Ishikawa (cell line): ENCODE measurements around the gene LRRTM4.

Experiments used
- CEBPB ChIP-seq: IDR thresholded peaks from 2 replicates; pipeline ENCODE4 v1.6.1; 2012
- CREB1 ChIP-seq: IDR thresholded peaks from 2 replicates; pipeline ENCODE4 v1.6.1; 2012; ENCODE audit warnings: low read depth
- EGR1 ChIP-seq: IDR thresholded peaks from 2 replicates; pipeline ENCODE4 v1.6.1; 2012
- EP300 ChIP-seq: IDR thresholded peaks from 2 replicates; pipeline ENCODE4 v1.6.1; 2012; ENCODE audit warnings: borderline replicate concordance
- FOXM1 ChIP-seq: IDR thresholded peaks from 2 replicates; pipeline ENCODE4 v1.6.1; 2012; ENCODE audit warnings: low read depth, borderline replicate concordance
- NFIC ChIP-seq: IDR thresholded peaks from 2 replicates; pipeline ENCODE4 v1.6.1; 2012
- RAD21 ChIP-seq: IDR thresholded peaks from 2 replicates; pipeline ENCODE4 v1.6.1; 2012; ENCODE audit warnings: low read depth
- TAF1 ChIP-seq: IDR thresholded peaks from 2 replicates; pipeline ENCODE4 v1.6.1; 2012; ENCODE audit warnings: low read depth, mild to moderate bottlenecking
- YY1 ChIP-seq: IDR thresholded peaks from 2 replicates; pipeline ENCODE4 v1.6.1; 2012; ENCODE audit warnings: low read depth
- TF ChIP-seq, protein P1 (sequence below): IDR thresholded peaks from 2 replicates; pipeline ENCODE4 v1.6.1; 2012
- TF ChIP-seq, protein P2 (sequence below): IDR thresholded peaks from 2 replicates; pipeline ENCODE4 v1.6.1; 2012; ENCODE audit warnings: low read depth, mild to moderate bottlenecking
- TF ChIP-seq, protein P3 (sequence below): IDR thresholded peaks from 2 replicates; pipeline ENCODE4 v1.6.1; 2012

DNA sequence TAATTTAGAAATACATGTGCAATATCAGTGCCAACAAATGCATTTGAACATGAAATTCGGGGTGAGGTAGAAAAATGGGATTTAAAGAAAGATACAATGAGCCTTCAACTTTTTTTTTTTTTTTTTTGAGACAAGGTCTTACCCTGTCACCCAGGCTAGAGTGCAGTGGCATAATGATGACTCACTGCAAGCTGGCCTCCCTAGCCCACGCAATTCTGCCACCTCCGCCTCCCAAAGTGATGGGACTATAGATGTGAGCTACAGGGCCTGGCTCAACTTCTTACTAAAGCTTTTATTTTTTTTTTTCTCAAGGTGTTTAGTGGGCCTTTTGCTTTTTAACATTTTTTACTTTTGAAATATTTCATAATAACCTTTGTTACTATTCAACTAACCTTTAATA, 365.6 kb downstream of the LRRTM4 start:
- no peak for TF ChIP-seq EP300
- TF ChIP-seq, protein P1, sequence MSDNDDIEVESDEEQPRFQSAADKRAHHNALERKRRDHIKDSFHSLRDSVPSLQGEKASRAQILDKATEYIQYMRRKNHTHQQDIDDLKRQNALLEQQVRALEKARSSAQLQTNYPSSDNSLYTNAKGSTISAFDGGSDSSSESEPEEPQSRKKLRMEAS: no peak
- TF ChIP-seq TAF1: no peak
- TF ChIP-seq FOXM1: no peak
- TF ChIP-seq EGR1: no peak
- TF ChIP-seq YY1: no peak
- TF ChIP-seq RAD21: no peak
- TF ChIP-seq CEBPB: no peak
- TF ChIP-seq, protein P2, sequence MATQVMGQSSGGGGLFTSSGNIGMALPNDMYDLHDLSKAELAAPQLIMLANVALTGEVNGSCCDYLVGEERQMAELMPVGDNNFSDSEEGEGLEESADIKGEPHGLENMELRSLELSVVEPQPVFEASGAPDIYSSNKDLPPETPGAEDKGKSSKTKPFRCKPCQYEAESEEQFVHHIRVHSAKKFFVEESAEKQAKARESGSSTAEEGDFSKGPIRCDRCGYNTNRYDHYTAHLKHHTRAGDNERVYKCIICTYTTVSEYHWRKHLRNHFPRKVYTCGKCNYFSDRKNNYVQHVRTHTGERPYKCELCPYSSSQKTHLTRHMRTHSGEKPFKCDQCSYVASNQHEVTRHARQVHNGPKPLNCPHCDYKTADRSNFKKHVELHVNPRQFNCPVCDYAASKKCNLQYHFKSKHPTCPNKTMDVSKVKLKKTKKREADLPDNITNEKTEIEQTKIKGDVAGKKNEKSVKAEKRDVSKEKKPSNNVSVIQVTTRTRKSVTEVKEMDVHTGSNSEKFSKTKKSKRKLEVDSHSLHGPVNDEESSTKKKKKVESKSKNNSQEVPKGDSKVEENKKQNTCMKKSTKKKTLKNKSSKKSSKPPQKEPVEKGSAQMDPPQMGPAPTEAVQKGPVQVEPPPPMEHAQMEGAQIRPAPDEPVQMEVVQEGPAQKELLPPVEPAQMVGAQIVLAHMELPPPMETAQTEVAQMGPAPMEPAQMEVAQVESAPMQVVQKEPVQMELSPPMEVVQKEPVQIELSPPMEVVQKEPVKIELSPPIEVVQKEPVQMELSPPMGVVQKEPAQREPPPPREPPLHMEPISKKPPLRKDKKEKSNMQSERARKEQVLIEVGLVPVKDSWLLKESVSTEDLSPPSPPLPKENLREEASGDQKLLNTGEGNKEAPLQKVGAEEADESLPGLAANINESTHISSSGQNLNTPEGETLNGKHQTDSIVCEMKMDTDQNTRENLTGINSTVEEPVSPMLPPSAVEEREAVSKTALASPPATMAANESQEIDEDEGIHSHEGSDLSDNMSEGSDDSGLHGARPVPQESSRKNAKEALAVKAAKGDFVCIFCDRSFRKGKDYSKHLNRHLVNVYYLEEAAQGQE: no peak
- no peak for TF ChIP-seq NFIC
- TF ChIP-seq, protein P3, sequence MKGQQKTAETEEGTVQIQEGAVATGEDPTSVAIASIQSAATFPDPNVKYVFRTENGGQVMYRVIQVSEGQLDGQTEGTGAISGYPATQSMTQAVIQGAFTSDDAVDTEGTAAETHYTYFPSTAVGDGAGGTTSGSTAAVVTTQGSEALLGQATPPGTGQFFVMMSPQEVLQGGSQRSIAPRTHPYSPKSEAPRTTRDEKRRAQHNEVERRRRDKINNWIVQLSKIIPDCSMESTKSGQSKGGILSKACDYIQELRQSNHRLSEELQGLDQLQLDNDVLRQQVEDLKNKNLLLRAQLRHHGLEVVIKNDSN: no peak
- TF ChIP-seq CREB1: no peak
